NT2/D1 (cell line): ENCODE measurements around the gene PRKN.

ENCODE experiments used
- SUZ12 ChIP-seq: IDR thresholded peaks from 2 replicates; pipeline ENCODE4 v1.6.1; 2011; ENCODE audit not compliant: insufficient read length, insufficient read depth; ENCODE audit errors: extremely low read depth
- YY1 ChIP-seq: IDR thresholded peaks from 2 replicates; pipeline ENCODE4 v1.6.1; 2011; ENCODE audit not compliant: insufficient read length, insufficient read depth
- ZNF274 ChIP-seq: IDR thresholded peaks from 2 replicates; pipeline ENCODE4 v1.6.1; 2011; ENCODE audit warnings: mild to moderate bottlenecking, low read depth, low read length

DNA sequence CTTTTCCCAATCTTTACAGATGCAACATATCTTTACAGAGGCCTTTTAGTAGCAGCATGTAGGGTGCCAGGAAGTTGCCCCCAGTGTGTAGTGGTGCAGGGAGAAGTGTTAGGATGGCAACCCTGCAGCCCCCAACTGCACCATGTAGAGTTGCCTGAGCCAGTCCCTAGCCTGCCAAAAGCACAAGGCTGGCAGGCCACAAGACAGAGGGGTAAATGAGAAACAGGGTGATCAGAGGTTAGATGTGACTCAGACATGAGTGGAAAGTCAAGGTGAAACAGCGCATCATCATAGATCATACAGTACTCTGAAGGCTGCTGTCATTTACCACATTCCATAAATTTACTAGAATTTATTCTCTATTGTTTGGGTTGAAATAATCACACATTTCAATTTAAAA lies 467.5 kb downstream of the PRKN start:
- no peak for TF ChIP-seq ZNF274
- no peak for TF ChIP-seq SUZ12
- TF ChIP-seq YY1: no peak
